HCT116 (cell line): Measurements from ENCODE around the gene RTP4. TPM values are rescaled to one million over a fixed set of nuclear protein-coding genes. Genes with fewer than 3 reads are reported as not detected.

Source experiments
- ATAC-seq: fragments of 200-7000 bp; cut with Tn5 transposase; 2 replicates; pipeline ENCODE4 v1.9.1; 2020; ENCODE audit warnings: mild to moderate bottlenecking, moderate library complexity
- BruUV-seq: library from RNA; stranded (reverse); fragments of 400-500 nt; replicated peaks from 2 replicates; lab custom pipeline; 2021; lab: Mats Ljungman, UMichigan
- CTCF ChIA-PET: fragments of 300-600 bp; sonication (Branson Sonifier 250); formaldehyde crosslinking; loops from one replicate; lab custom pipeline; 2021; ENCODE audit warnings: antibody characterized with exemption; lab: Charles Lee
- POLR2A ChIA-PET: fragments of 300-600, 350-600 bp; sonication (Branson Sonifier 250); formaldehyde crosslinking; loops from one replicate; lab custom pipeline; 2021; ENCODE audit warnings: antibody characterized with exemption; lab: Charles Lee
- RAD21 ChIA-PET, 2 experiments: fragments of 300-600 bp; sonication (Branson Sonifier 250); formaldehyde crosslinking; loops; one replicate each; lab custom pipeline; 2023; ENCODE audit warnings: low total read pairs in 2 of 2; ENCODE audit not compliant: uncharacterized antibody in 2 of 2, unreplicated experiment in 2 of 2, low non-redundant PET in 1 of 2; lab: Charles Lee
- DNase-seq: peaks from one replicate; pipeline ENCODE4 v3.0.0-alpha.2; 2010; ENCODE audit warnings: low read depth, low spot score
- H2AFZ ChIP-seq: fragments of 200-600 bp; shearing (Covaris generic), sonication (generic); 2 replicates; pipeline ENCODE4 v1.6.1; 2017; ENCODE audit warnings: low read depth, mixed run types, mixed read lengths, antibody characterized with exemption, low read length; ENCODE audit not compliant: poor library complexity, severe bottlenecking
- H3K27ac ChIP-seq: 2 replicates; pipeline ENCODE4 v1.5.1; 2012; ENCODE audit warnings: low read depth, low read length
- H3K27me3 ChIP-seq: fragments of 200-600 bp; sonication (generic); 2 replicates; pipeline ENCODE4 v1.6.1; 2016; ENCODE audit warnings: mixed run types, low read length, mixed read lengths; ENCODE audit not compliant: insufficient read depth
- H3K36me3 ChIP-seq, 2 experiments: fragments of 200-500 bp in 1 of 2; fragments of 200-600 bp in 1 of 2; sonication (Bioruptor generic) in 1 of 2; sonication (generic) in 1 of 2; 2 replicates each; pipeline versions ENCODE4 v1.5.1 to v1.6.1; 2014 to 2016; ENCODE audit warnings: low read length in 2 of 2, inconsistent platforms in 1 of 2, mixed read lengths in 1 of 2, mixed run types in 1 of 2; ENCODE audit not compliant: insufficient read depth in 2 of 2, control insufficient read depth in 1 of 2
- H3K4me1 ChIP-seq, 2 experiments: fragments of 200-600 bp in 1 of 2; sonication (generic) in 1 of 2; 2 replicates each; pipeline versions ENCODE4 v1.5.1 to v1.6.1; 2012 to 2017; ENCODE audit warnings: low read length in 2 of 2, inconsistent platforms in 1 of 2, mild to moderate bottlenecking in 1 of 2, mixed read lengths in 1 of 2, mixed run types in 1 of 2, moderate library complexity in 1 of 2; ENCODE audit not compliant: insufficient read depth in 2 of 2, control insufficient read depth in 1 of 2
- H3K4me2 ChIP-seq: fragments of 200-600 bp; sonication (generic); 2 replicates; pipeline ENCODE4 v1.6.1; 2017; ENCODE audit warnings: mixed run types, low read length, mixed read lengths
- H3K4me3 ChIP-seq, 2 experiments: fragments of 200-600 bp in 1 of 2; sonication (generic) in 1 of 2; replicated peaks in 1 of 2; 2 replicates each; pipeline ENCODE4 v1.5.1; 2011 to 2016; ENCODE audit warnings: low read length in 2 of 2, control low read depth in 1 of 2, low read depth in 1 of 2, mild to moderate bottlenecking in 1 of 2, mixed read lengths in 1 of 2, mixed run types in 1 of 2
- H3K79me2 ChIP-seq: fragments of 200-600 bp; sonication (generic); 2 replicates; pipeline ENCODE4 v1.6.1; 2017; ENCODE audit warnings: mild to moderate bottlenecking, mixed run types, low read length, moderate library complexity, mixed read lengths; ENCODE audit not compliant: insufficient read depth
- H3K9ac ChIP-seq: fragments of 200-600 bp; sonication (generic); 2 replicates; pipeline ENCODE4 v1.6.1; 2016; ENCODE audit warnings: low read length, mixed read lengths
- H3K9me2 ChIP-seq: fragments of 200-600 bp; sonication (generic), shearing (Covaris generic); 2 replicates; pipeline ENCODE4 v1.6.1; 2017; ENCODE audit warnings: mixed run types, mild to moderate bottlenecking, moderate library complexity; ENCODE audit not compliant: insufficient read depth
- H3K9me3 ChIP-seq, 2 experiments: fragments of 200-500 bp in 1 of 2; fragments of 200-600 bp in 1 of 2; sonication (Bioruptor generic) in 1 of 2; sonication (generic) in 1 of 2; 2 replicates each; pipeline ENCODE4 v1.6.1; 2014 to 2017; ENCODE audit warnings: low read length in 2 of 2, mixed read lengths in 2 of 2, inconsistent platforms in 1 of 2, low read depth in 1 of 2, mild to moderate bottlenecking in 1 of 2, mixed run types in 1 of 2, moderate library complexity in 1 of 2; ENCODE audit not compliant: control insufficient read depth in 1 of 2, insufficient read depth in 1 of 2
- H4K20me1 ChIP-seq: fragments of 200-600 bp; sonication (generic), shearing (Covaris generic); 2 replicates; pipeline ENCODE4 v1.6.1; 2017; ENCODE audit warnings: mixed run types, mild to moderate bottlenecking, moderate library complexity; ENCODE audit not compliant: insufficient read depth
- CBX3 ChIP-seq: IDR thresholded peaks from 2 replicates; pipeline ENCODE4 v1.6.1; 2012; ENCODE audit warnings: low read depth
- CEBPB ChIP-seq: IDR thresholded peaks from 2 replicates; pipeline ENCODE4 v1.6.1; 2012; ENCODE audit warnings: low read depth
- EGR1 ChIP-seq: IDR thresholded peaks from 2 replicates; pipeline ENCODE4 v1.6.1; 2012; ENCODE audit warnings: low read depth
- ELF1 ChIP-seq: IDR thresholded peaks from 2 replicates; pipeline ENCODE4 v1.6.1; 2012; ENCODE audit warnings: low read depth, borderline replicate concordance
- EZH2 ChIP-seq: fragments of 200-600 bp; sonication (generic); IDR thresholded peaks from 2 replicates; pipeline ENCODE4 v1.6.1; 2017; ENCODE audit warnings: antibody characterized with exemption, mixed run types
- EZH2phosphoT487 ChIP-seq: fragments of 200-600 bp; IDR thresholded peaks from 2 replicates; pipeline ENCODE4 v1.6.1; 2018; ENCODE audit warnings: antibody characterized with exemption, borderline replicate concordance
- FOSL1 ChIP-seq: IDR thresholded peaks from 2 replicates; pipeline ENCODE4 v1.6.1; 2012; ENCODE audit warnings: low read depth
- JUND ChIP-seq: IDR thresholded peaks from 2 replicates; pipeline ENCODE4 v1.6.1; 2012
- POLR2A ChIP-seq: IDR thresholded peaks from 2 replicates; pipeline ENCODE4 v1.7.0; 2011; ENCODE audit warnings: borderline replicate concordance; ENCODE audit not compliant: insufficient read depth, insufficient read length; ENCODE audit errors: extremely low read depth
- RAD21 ChIP-seq: IDR thresholded peaks from 2 replicates; pipeline ENCODE4 v1.6.1; 2012; ENCODE audit warnings: low read depth, mild to moderate bottlenecking
- SIN3A ChIP-seq: IDR thresholded peaks from 2 replicates; pipeline ENCODE4 v1.6.1; 2012; ENCODE audit warnings: low read depth
- SP1 ChIP-seq: IDR thresholded peaks from 2 replicates; pipeline ENCODE4 v1.6.1; 2012; ENCODE audit warnings: low read depth
- SRF ChIP-seq: IDR thresholded peaks from 2 replicates; pipeline ENCODE4 v1.6.1; 2012; ENCODE audit warnings: low read depth
- TCF7L2 ChIP-seq: IDR thresholded peaks from 2 replicates; pipeline ENCODE4 v1.7.0; 2011; ENCODE audit warnings: borderline replicate concordance, inconsistent platforms; ENCODE audit not compliant: insufficient read depth, insufficient read length; ENCODE audit errors: extremely low read depth
- YY1 ChIP-seq: IDR thresholded peaks from 2 replicates; pipeline ENCODE4 v1.6.1; 2011; ENCODE audit warnings: low read length, low read depth, moderate library complexity, mild to moderate bottlenecking; ENCODE audit not compliant: insufficient replicate concordance; ENCODE audit errors: extremely low read depth
- ZFX ChIP-seq: fragments of 450-650 bp; IDR thresholded peaks from 2 replicates; pipeline ENCODE4 v1.6.1; 2017
- ZNF274 ChIP-seq: fragments of 200-500 bp; sonication (Bioruptor generic); IDR thresholded peaks from 2 replicates; pipeline ENCODE4 v1.6.1; 2014; ENCODE audit warnings: mild to moderate bottlenecking, low read depth, low read length, inconsistent platforms
- intact Hi-C: fragments of 100-400 bp; cut with micrococcal nuclease; formaldehyde crosslinking; loops from 2 replicates; pipeline ENCODE4 v1.10.0; 2022
- total RNA-seq: library from RNA; stranded (reverse); gene quantifications from one replicate; pipeline ENCODE4 v1.2.1, GENCODE V29; 2021; ENCODE audit not compliant: unreplicated experiment
- TF ChIP-seq, protein P1 (sequence below): IDR thresholded peaks from 2 replicates; pipeline ENCODE4 v1.6.1; 2011; ENCODE audit warnings: mild to moderate bottlenecking, low read length, moderate library complexity; ENCODE audit not compliant: insufficient replicate concordance; ENCODE audit errors: extremely low read depth
- TF ChIP-seq, protein P2 (sequence below): IDR thresholded peaks from 2 replicates; pipeline ENCODE4 v1.6.1; 2012

The RTP4 gene
- total RNA-seq, 1 experiment from 2014 or later: not detected

DNA sequence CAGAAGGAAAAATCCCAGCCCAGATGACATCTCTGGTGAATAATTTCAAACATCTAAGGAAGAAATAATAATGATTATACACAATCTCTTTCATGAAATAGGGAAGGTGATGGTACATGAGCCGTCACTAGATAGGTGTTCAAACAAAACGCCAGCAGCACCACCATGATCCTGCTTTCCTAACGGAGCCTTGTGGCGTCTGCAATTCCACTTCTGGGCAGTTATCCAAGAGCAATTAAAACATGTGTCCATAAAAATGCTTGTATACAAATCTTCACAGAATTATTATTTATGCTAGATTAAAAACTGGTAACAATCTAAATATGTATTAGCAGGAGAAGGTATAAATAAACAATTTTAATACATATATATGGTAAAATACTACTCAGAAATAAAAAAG lies 33.7 kb downstream of the RTP4 start:
- H3K27ac ChIP-seq: no peak overlapping the region
- no peak for DNase-seq
- POLR2A ChIA-PET: no interaction called here
- intact Hi-C loops: no loop called here
- ATAC-seq: no peak
- H3K4me2 ChIP-seq: no peak overlapping the region
- H3K9me3 ChIP-seq: no peaks in the 10 kb centered on the region
- no peaks in the 10 kb centered on the region for H4K20me1 ChIP-seq
- RAD21 ChIA-PET: no interaction called here
- H3K27me3 ChIP-seq: no peaks in the 10 kb centered on the region
- H3K36me3 ChIP-seq: no peaks in the 10 kb centered on the region
- BruUV-seq: no TSS peak
- no peaks in the 10 kb centered on the region for H3K79me2 ChIP-seq
- CTCF ChIA-PET: no interaction called here
- TF ChIP-seq POLR2A (no peak), EGR1 (no peak)
- H2AFZ ChIP-seq: no peak overlapping the region
- no peak overlapping the region for H3K4me3 ChIP-seq
- no peaks in the 10 kb centered on the region for H3K9me2 ChIP-seq
- H3K9ac ChIP-seq: no peak overlapping the region
- H3K4me1 ChIP-seq: peaks cover 16% of the 10 kb centered on the region in 2 experiments

DNA sequence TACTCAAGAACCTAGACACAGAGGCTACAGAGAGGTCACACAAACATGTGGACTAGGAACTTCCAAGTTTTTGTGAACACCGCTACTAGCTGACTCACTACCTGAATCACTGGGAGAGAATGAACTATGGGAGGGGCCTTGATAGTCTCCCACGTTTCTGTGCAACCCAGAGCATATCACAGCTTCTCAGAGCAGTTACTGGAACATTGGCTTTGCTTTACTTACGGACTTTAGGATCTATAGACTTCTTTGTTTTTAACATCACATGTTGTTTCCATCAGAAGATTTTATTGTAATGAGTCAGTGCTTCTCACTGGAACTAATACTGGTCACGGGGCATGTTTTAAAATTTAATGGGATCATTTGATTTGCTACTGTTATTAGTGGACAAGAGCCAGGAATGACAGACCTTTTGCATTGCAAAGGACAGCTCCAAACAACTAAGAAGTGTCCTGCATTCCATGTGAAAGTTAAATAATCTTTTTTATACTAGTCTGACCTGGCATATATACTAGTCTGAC lies 35.6 kb downstream of the RTP4 start:
- no peaks in the 10 kb centered on the region for H3K27me3 ChIP-seq
- 0 out of 4 replicates have a peak overlapping the region, but pooled peaks of 1 of the 2 experiments have one; percentile 0 for H3K4me3 ChIP-seq
- no peaks in the 10 kb centered on the region for H3K9me3 ChIP-seq
- no TSS peak for BruUV-seq
- no peak overlapping the region for H3K9ac ChIP-seq
- peaks cover 16% of the 10 kb centered on the region in 2 experiments for H3K4me1 ChIP-seq
- intact Hi-C loops: no loop called here
- RAD21 ChIA-PET: no interaction called here
- ATAC-seq: peak; percentile 95
- DNase-seq: peak; percentile 76
- no peaks in the 10 kb centered on the region for H3K36me3 ChIP-seq
- no peaks in the 10 kb centered on the region for H3K79me2 ChIP-seq
- no peaks in the 10 kb centered on the region for H4K20me1 ChIP-seq
- peak overlapping the region; percentile 63 for H2AFZ ChIP-seq
- peak overlapping the region; percentile 59 for H3K4me2 ChIP-seq
- POLR2A ChIA-PET: no interaction called here
- H3K9me2 ChIP-seq: no peaks in the 10 kb centered on the region
- CTCF ChIA-PET: no interaction called here
- H3K27ac ChIP-seq: peak overlapping the region; percentile 38; the same call in 1 of the 2 replicates
- TF ChIP-seq SRF (no peak; the same call in 1 of the 2 replicates), CBX3 (peak; percentile 83; the same call in 1 of the 2 replicates), FOSL1 (peak; percentile 91), YY1 (no peak), EZH2phosphoT487 (no peak), EGR1 (no peak), ZFX (no peak), TCF7L2 (no peak), CEBPB (0 out of 2 replicates have a peak, but pooled peaks have one; percentile 23), ELF1 (no peak), JUND (peak; percentile 85), EZH2 (no peak), RAD21 (peak; percentile 7; the same call in 1 of the 2 replicates), SIN3A (no peak), SP1 (peak; percentile 74), ZNF274 (no peak)
- TF ChIP-seq, protein P1, sequence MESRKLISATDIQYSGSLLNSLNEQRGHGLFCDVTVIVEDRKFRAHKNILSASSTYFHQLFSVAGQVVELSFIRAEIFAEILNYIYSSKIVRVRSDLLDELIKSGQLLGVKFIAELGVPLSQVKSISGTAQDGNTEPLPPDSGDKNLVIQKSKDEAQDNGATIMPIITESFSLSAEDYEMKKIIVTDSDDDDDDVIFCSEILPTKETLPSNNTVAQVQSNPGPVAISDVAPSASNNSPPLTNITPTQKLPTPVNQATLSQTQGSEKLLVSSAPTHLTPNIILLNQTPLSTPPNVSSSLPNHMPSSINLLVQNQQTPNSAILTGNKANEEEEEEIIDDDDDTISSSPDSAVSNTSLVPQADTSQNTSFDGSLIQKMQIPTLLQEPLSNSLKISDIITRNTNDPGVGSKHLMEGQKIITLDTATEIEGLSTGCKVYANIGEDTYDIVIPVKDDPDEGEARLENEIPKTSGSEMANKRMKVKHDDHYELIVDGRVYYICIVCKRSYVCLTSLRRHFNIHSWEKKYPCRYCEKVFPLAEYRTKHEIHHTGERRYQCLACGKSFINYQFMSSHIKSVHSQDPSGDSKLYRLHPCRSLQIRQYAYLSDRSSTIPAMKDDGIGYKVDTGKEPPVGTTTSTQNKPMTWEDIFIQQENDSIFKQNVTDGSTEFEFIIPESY: no peak
- TF ChIP-seq, protein P2, sequence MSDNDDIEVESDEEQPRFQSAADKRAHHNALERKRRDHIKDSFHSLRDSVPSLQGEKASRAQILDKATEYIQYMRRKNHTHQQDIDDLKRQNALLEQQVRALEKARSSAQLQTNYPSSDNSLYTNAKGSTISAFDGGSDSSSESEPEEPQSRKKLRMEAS: peak; percentile 81
